Adrenal gland (tissue), 5 donors: Measurements from ENCODE around the gene EXT2.

Source experiments
- CTCF ChIP-seq, 6 experiments: fragments of 450-650 bp in 4 of 6; fragments of 200-600 bp in 2 of 6; sonication (generic) in 1 of 6; IDR thresholded peaks; 1 replicate in 5 of 6; 2 replicates in 1 of 6; pipeline versions ENCODE4 v1.5.1 to v1.8.0; 2016 to 2021; ENCODE audit warnings: antibody characterized with exemption in 6 of 6, mild to moderate bottlenecking in 2 of 6, moderate library complexity in 1 of 6
- POLR2A ChIP-seq, 2 donors: fragments of 450-650 bp; IDR thresholded peaks; one replicate each; pipeline ENCODE4 v1.6.1; 2017; ENCODE audit warnings: antibody characterized with exemption in 2 of 2, mild to moderate bottlenecking in 2 of 2, moderate library complexity in 1 of 2
- donor health status: DM: no; HTN: no; CAD: no.

- TF ChIP-seq POLR2A (IDR thresholded peaks at IDR 0.05) (no peak), CTCF (IDR thresholded peaks at IDR 0.05) (no peak)
Observed at GRCh38 chr11:44049832-44050231, 45.6 kb upstream of the EXT2 start.
